OCI-LY3 (cell line): ENCODE results near the gene FXYD2.

ENCODE experiments used
- EZH2phosphoT487 ChIP-seq: fragments of 200-600 bp; shearing (Covaris generic); IDR thresholded peaks from 2 replicates; pipeline ENCODE4 v1.6.1; 2018; ENCODE audit warnings: antibody characterized with exemption, mixed run types, low read depth
- TF ChIP-seq, protein P1 (sequence below): fragments of 200-600, 300-600 bp; sonication (generic); IDR thresholded peaks from 2 replicates; pipeline ENCODE4 v1.5.1; 2014; ENCODE audit warnings: antibody characterized with exemption, low read length, low read depth

DNA sequence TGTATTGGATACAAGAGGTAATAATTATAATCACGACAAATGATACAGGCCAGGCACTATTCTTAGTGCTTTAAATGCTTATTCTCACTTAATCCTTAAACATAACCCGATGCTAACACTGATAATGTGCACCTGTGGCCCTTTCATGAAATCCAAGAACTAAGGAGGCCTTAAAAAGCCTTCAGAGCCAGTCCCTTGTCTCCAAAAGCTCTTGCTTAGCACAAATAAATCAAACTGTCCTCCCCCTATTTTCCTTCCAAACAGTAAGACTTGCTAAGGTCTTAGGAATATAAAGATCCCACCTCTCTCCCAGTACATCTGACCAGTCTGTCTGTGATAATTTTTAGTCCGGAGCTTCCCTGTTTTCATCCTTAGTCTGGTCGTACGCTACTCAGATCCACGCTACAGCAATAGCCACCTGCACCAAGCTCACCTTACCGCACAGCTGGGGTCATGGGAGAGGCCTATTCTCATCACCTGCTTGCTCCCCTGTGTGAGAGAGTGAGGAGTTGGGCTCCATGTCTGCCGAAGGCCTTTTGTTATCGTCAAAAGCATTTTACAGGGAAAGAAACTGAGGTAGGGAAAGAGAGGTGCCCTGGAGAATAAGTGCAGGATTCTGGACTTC is 35.1 kb upstream of the FXYD2 start:
- TF ChIP-seq, protein P1, sequence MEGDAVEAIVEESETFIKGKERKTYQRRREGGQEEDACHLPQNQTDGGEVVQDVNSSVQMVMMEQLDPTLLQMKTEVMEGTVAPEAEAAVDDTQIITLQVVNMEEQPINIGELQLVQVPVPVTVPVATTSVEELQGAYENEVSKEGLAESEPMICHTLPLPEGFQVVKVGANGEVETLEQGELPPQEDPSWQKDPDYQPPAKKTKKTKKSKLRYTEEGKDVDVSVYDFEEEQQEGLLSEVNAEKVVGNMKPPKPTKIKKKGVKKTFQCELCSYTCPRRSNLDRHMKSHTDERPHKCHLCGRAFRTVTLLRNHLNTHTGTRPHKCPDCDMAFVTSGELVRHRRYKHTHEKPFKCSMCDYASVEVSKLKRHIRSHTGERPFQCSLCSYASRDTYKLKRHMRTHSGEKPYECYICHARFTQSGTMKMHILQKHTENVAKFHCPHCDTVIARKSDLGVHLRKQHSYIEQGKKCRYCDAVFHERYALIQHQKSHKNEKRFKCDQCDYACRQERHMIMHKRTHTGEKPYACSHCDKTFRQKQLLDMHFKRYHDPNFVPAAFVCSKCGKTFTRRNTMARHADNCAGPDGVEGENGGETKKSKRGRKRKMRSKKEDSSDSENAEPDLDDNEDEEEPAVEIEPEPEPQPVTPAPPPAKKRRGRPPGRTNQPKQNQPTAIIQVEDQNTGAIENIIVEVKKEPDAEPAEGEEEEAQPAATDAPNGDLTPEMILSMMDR = no peak
- no peak for TF ChIP-seq EZH2phosphoT487
